Measurements from ENCODE around the gene KIF16B. TPM values are rescaled to one million over a fixed set of nuclear protein-coding genes. Genes with fewer than 3 reads are reported as not detected.

The KIF16B gene
- total and polyA plus RNA-seq, 2 experiments from 2014 or later: 6.5 to 11.1 TPM

GRCh38 chr20:16505894-16506293, 67.4 kb downstream of the KIF16B start:
- no peak for ATAC-seq
- no peaks in the 10 kb centered on the region for H3K9me2 ChIP-seq (ENCODE audit: insufficient read depth)
- H3K4me1 Mint-ChIP-seq: no peaks in the 10 kb centered on the region
- no peak overlapping the region for H3K4me3 ChIP-seq
- no peaks in the 10 kb centered on the region for H3K27me3 Mint-ChIP-seq (ENCODE audit: insufficient read depth, low read depth, poor library complexity)
- H3K36me3 Mint-ChIP-seq (ENCODE audit: low read depth): peaks cover 11% of the 10 kb centered on the region
- no peak for DNase-seq (ENCODE audit: low spot score)
- no peak overlapping the region for H3K4me2 ChIP-seq
- H3K9me3 Mint-ChIP-seq: no peaks in the 10 kb centered on the region
- no peak overlapping the region for H3K27ac ChIP-seq (ENCODE audit: low read depth)
- H2AFZ ChIP-seq: no peak overlapping the region
- no peak overlapping the region for H3K27ac Mint-ChIP-seq
- no peaks in the 10 kb centered on the region for H3F3A ChIP-seq (replicated peaks; ENCODE audit: low read depth)
- no peaks in the 10 kb centered on the region for H4K20me1 ChIP-seq (replicated peaks; ENCODE audit: insufficient read depth)
- TF ChIP-seq POLR2AphosphoS5 (IDR thresholded peaks at IDR 0.05; ENCODE audit: low read depth) (no peak), STAT1 (IDR thresholded peaks at IDR 0.05; ENCODE audit: unreplicated experiment) (no peak), NANOG (IDR thresholded peaks at IDR 0.05; ENCODE audit: borderline replicate concordance) (no peak), EZH2phosphoT487 (IDR thresholded peaks at IDR 0.05; ENCODE audit: unreplicated experiment) (no peak), CTCF (conservative IDR thresholded peaks at IDR 0.05; ENCODE audit: low read depth in 2 of 2) (no peak), JUNB (IDR thresholded peaks at IDR 0.05; ENCODE audit: unreplicated experiment) (no peak), ZNF114 (CRISPR knock-in tag; IDR thresholded peaks at IDR 0.05) (no peak), ZNF331 (CRISPR knock-in tag; IDR thresholded peaks at IDR 0.05; ENCODE audit: low read depth) (no peak), EZH2 (IDR thresholded peaks at IDR 0.05; ENCODE audit: low read depth, unreplicated experiment) (no peak)
- TF ChIP-seq, protein P1, sequence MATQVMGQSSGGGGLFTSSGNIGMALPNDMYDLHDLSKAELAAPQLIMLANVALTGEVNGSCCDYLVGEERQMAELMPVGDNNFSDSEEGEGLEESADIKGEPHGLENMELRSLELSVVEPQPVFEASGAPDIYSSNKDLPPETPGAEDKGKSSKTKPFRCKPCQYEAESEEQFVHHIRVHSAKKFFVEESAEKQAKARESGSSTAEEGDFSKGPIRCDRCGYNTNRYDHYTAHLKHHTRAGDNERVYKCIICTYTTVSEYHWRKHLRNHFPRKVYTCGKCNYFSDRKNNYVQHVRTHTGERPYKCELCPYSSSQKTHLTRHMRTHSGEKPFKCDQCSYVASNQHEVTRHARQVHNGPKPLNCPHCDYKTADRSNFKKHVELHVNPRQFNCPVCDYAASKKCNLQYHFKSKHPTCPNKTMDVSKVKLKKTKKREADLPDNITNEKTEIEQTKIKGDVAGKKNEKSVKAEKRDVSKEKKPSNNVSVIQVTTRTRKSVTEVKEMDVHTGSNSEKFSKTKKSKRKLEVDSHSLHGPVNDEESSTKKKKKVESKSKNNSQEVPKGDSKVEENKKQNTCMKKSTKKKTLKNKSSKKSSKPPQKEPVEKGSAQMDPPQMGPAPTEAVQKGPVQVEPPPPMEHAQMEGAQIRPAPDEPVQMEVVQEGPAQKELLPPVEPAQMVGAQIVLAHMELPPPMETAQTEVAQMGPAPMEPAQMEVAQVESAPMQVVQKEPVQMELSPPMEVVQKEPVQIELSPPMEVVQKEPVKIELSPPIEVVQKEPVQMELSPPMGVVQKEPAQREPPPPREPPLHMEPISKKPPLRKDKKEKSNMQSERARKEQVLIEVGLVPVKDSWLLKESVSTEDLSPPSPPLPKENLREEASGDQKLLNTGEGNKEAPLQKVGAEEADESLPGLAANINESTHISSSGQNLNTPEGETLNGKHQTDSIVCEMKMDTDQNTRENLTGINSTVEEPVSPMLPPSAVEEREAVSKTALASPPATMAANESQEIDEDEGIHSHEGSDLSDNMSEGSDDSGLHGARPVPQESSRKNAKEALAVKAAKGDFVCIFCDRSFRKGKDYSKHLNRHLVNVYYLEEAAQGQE (IDR thresholded peaks at IDR 0.05; ENCODE audit: unreplicated experiment): no peak
- TF ChIP-seq, protein P2, sequence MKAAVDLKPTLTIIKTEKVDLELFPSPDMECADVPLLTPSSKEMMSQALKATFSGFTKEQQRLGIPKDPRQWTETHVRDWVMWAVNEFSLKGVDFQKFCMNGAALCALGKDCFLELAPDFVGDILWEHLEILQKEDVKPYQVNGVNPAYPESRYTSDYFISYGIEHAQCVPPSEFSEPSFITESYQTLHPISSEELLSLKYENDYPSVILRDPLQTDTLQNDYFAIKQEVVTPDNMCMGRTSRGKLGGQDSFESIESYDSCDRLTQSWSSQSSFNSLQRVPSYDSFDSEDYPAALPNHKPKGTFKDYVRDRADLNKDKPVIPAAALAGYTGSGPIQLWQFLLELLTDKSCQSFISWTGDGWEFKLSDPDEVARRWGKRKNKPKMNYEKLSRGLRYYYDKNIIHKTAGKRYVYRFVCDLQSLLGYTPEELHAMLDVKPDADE (IDR thresholded peaks at IDR 0.05): no peak
- H3K27me3 ChIP-seq (ENCODE audit: insufficient read depth): no peaks in the 10 kb centered on the region
- H3K4me3 Mint-ChIP-seq: no peak overlapping the region
- no peaks in the 10 kb centered on the region for H3K36me3 ChIP-seq (ENCODE audit: insufficient read depth)
- H3K4me1 ChIP-seq (ENCODE audit: insufficient read depth): no peaks in the 10 kb centered on the region
- H3K79me2 ChIP-seq (replicated peaks; ENCODE audit: insufficient read depth): no peaks in the 10 kb centered on the region

Measured in GM23338 (cell line).